Esophagus squamous epithelium (tissue), 5 donors: ENCODE data around the gene KRTAP5-5. TPM values are rescaled to one million over a fixed set of nuclear protein-coding genes. Genes with fewer than 3 reads are reported as not detected.

ENCODE experiments used
- DNase-seq: peaks from one replicate; lab custom pipeline; 2025; lab: John Stamatoyannopoulos, UW
- H3K27ac ChIP-seq, 4 donors: fragments of 200-600 bp; sonication (generic); one replicate each; pipeline ENCODE4 v1.5.1; 2016 to 2019; ENCODE audit warnings: mild to moderate bottlenecking in 1 of 4
- H3K27me3 ChIP-seq, 4 donors: fragments of 200-600 bp; sonication (generic); 1 replicate in 3 of 4; 2 replicates in 1 of 4; pipeline versions ENCODE4 v1.5.1 to v1.6.0; 2017 to 2021; ENCODE audit warnings: antibody characterized with exemption in 1 of 4
- H3K36me3 ChIP-seq, 3 donors: fragments of 200-600 bp; sonication (generic); one replicate each; pipeline ENCODE4 v1.5.1; 2016 to 2019
- H3K4me1 ChIP-seq, 3 donors: fragments of 200-600 bp; sonication (generic); one replicate each; pipeline ENCODE4 v1.5.1; 2017 to 2019
- H3K4me3 ChIP-seq, 4 donors: fragments of 200-600 bp; sonication (generic); 1 replicate in 3 of 4; 2 replicates in 1 of 4; pipeline ENCODE4 v1.5.1; 2016 to 2019; ENCODE audit warnings: mild to moderate bottlenecking in 2 of 4, moderate library complexity in 1 of 4
- H3K9me3 ChIP-seq, 3 donors: fragments of 200-600 bp; sonication (generic); one replicate each; pipeline ENCODE4 v1.5.1; 2016 to 2019
- POLR2A ChIP-seq, 4 donors: fragments of 450-650 bp; IDR thresholded peaks; one replicate each; pipeline ENCODE4 v1.6.1; 2017; ENCODE audit warnings: antibody characterized with exemption in 4 of 4, mild to moderate bottlenecking in 4 of 4, moderate library complexity in 3 of 4
- WGBS, 2 donors: methylation state at CpG; one replicate each; pipeline ENCODE4 v1.1.5; 2018; 5-methylcytosine and 5-hydroxymethylcytosine counted together
- intact Hi-C: fragments of 100-400 bp; cut with DNase I; formaldehyde crosslinking; loops from one replicate; pipeline ENCODE4 v1.15.0; 2022
- total RNA-seq, 4 donors: library from RNA; depleted of rRNA; stranded (reverse); fragments of >200 nt; gene quantifications; one replicate each; pipeline ENCODE4 v1.1.0, GENCODE V29; 2016
- TF ChIP-seq, protein P1 (sequence below), 6 experiments: fragments of 450-650 bp in 4 of 6; fragments of 200-600 bp in 2 of 6; sonication (generic) in 2 of 6; IDR thresholded peaks; one replicate each; pipeline ENCODE4 v1.5.1; 2016 to 2019; ENCODE audit warnings: antibody characterized with exemption in 6 of 6, mild to moderate bottlenecking in 4 of 6, moderate library complexity in 4 of 6
- donor health status: DM: yes; HTN: yes; CAD: no.

The KRTAP5-5 gene
- total RNA-seq, 4 donors from 2014 or later = not detected

DNA sequence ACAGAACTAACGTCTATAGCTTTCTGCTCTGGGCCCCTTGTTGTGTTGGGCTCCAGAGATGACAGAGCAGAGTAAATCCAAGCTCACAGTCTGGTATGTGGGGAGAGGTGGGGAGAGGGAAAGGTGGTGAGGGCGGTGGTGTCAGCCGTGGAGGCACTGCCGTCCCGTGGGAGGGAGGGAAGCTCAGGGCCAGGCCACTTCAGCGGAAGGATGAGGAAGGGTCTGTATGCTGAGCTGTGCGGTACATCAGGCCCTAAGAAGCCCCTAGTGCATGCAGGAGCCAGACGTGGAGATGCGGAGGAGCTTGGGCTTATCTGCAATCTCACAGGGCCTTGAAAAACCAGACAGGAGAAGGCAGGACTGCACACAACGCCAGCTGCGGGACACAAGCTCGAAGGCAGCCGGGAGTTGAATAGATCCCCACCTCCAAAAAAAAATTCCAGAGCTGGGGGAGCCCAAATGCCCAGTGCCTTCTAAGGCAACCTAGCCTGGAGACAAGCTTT lies 1.5 kb downstream of the KRTAP5-5 start:
- WGBS, 2 donors = 64 to 72% methylated on average over 9 to 13 of the region's 13 CpGs
- peaks cover 0 to 93% (median 1%) of the 10 kb centered on the region in 4 donors for H3K27me3 ChIP-seq

GRCh38 chr11:1632053-1632714 lies 2.6 kb downstream of the KRTAP5-5 start:
- WGBS, 2 donors = 39 to 51% methylated on average over 3 to 5 of the region's 11 CpGs
- Histone ChIP-seq H3K27ac (no peak overlapping the region), H3K36me3 (no peaks in the 10 kb centered on the region), H3K27me3 (peaks cover 0 to 92% (median 1%) of the 10 kb centered on the region in 4 donors), H3K9me3 (no peaks in the 10 kb centered on the region), H3K4me3 (no peak overlapping the region), H3K4me1 (peaks cover 0 to 5% (median 4%) of the 10 kb centered on the region in 3 donors)
- TF ChIP-seq POLR2A (IDR thresholded peaks at IDR 0.05) = no peak
- TF ChIP-seq, protein P1, sequence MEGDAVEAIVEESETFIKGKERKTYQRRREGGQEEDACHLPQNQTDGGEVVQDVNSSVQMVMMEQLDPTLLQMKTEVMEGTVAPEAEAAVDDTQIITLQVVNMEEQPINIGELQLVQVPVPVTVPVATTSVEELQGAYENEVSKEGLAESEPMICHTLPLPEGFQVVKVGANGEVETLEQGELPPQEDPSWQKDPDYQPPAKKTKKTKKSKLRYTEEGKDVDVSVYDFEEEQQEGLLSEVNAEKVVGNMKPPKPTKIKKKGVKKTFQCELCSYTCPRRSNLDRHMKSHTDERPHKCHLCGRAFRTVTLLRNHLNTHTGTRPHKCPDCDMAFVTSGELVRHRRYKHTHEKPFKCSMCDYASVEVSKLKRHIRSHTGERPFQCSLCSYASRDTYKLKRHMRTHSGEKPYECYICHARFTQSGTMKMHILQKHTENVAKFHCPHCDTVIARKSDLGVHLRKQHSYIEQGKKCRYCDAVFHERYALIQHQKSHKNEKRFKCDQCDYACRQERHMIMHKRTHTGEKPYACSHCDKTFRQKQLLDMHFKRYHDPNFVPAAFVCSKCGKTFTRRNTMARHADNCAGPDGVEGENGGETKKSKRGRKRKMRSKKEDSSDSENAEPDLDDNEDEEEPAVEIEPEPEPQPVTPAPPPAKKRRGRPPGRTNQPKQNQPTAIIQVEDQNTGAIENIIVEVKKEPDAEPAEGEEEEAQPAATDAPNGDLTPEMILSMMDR (IDR thresholded peaks at IDR 0.05) = no peak
- intact Hi-C loops = no loop called here
- DNase-seq = no peak

More for the DNA sequence above, 1.5 kb downstream of the KRTAP5-5 start:
- Histone ChIP-seq H3K4me3 (no peak overlapping the region), H3K36me3 (no peaks in the 10 kb centered on the region), H3K4me1 (peaks cover 0 to 5% (median 4%) of the 10 kb centered on the region in 3 donors), H3K9me3 (no peaks in the 10 kb centered on the region), H3K27ac (no peak overlapping the region)
- TF ChIP-seq POLR2A (IDR thresholded peaks at IDR 0.05) = no peak
- TF ChIP-seq, protein P1 (IDR thresholded peaks at IDR 0.05) = no peak
- intact Hi-C loops = no loop called here
- no peak for DNase-seq

GRCh38 chr11:1633864-1634263 lies 4.3 kb downstream of the KRTAP5-5 start:
- Histone ChIP-seq H3K9me3 (no peaks in the 10 kb centered on the region), H3K4me1 (peaks cover 0 to 3% (median 1%) of the 10 kb centered on the region in 3 donors), H3K27me3 (peaks cover 0 to 89% (median 0%) of the 10 kb centered on the region in 4 donors), H3K36me3 (no peaks in the 10 kb centered on the region), H3K4me3 (no peak overlapping the region), H3K27ac (no peak overlapping the region)
- TF ChIP-seq, protein P1 (IDR thresholded peaks at IDR 0.05) = no peak
- no peak for TF ChIP-seq POLR2A (IDR thresholded peaks at IDR 0.05)
- DNase-seq = no peak
- 79 to 86% methylated on average over 10 of the region's 10 CpGs for WGBS, 2 donors
- intact Hi-C loops = no loop called here

GRCh38 chr11:1636291-1636950 lies 6.8 kb downstream of the KRTAP5-5 start:
- WGBS, 2 donors = 83 to 85% methylated on average over 17 to 18 of the region's 19 CpGs
- Histone ChIP-seq H3K27me3 (peaks cover 0 to 90% (median 0%) of the 10 kb centered on the region in 4 donors), H3K27ac (no peak overlapping the region), H3K36me3 (no peaks in the 10 kb centered on the region), H3K4me1 (peaks cover 0 to 13% (median 0%) of the 10 kb centered on the region in 3 donors), H3K4me3 (no peak overlapping the region), H3K9me3 (no peaks in the 10 kb centered on the region)
- no peak for TF ChIP-seq POLR2A (IDR thresholded peaks at IDR 0.05)
- TF ChIP-seq, protein P1 (IDR thresholded peaks at IDR 0.05) = no peak
- no peak for DNase-seq
- intact Hi-C loops = no loop called here

DNA sequence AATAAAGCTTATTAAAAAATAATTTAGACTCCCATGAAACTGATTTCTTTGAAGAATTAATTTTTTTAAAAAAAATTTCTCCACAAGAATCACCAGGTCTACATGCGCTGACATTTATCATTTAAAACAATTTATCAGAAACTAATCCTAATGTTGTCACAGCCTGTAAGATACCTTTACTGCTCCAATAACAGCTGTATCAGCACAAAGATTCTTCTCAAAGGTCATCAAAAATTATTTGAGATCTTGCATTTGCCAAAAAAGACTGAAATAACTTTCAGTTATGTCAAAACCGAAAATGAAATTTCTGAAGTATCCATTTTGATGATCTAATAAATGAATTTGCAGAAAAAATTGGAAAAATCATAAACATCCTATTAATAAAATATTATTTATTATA lies 8.1 kb downstream of the KRTAP5-5 start:
- no peaks in the 10 kb centered on the region for H3K9me3 ChIP-seq
- intact Hi-C loops = no loop called here
- no peaks in the 10 kb centered on the region for H3K36me3 ChIP-seq
- WGBS, 2 donors = 76 to 93% methylated on average over 2 of the region's 2 CpGs
- H3K4me1 ChIP-seq = peaks cover 0 to 13% (median 0%) of the 10 kb centered on the region in 3 donors
- H3K27me3 ChIP-seq = peaks cover 0 to 84% (median 0%) of the 10 kb centered on the region in 4 donors
- no peak for DNase-seq
- H3K4me3 ChIP-seq = no peak overlapping the region
- H3K27ac ChIP-seq = no peak overlapping the region
- no peak for TF ChIP-seq POLR2A (IDR thresholded peaks at IDR 0.05)
- TF ChIP-seq, protein P1 (IDR thresholded peaks at IDR 0.05) = no peak
